Measurements from ENCODE around the gene CRKL.

- TF ChIP-seq ELK4 (IDR thresholded peaks at IDR 0.05; ENCODE audit: borderline replicate concordance, low read depth, low read length) (no peak), CTCF (tag by site-specific recombination; IDR thresholded peaks at IDR 0.05) (no peak)
Measured at GRCh38 chr22:20957102-20957682, 40.0 kb downstream of the CRKL start.

All from HEK293 (cell line).